Epidermal melanocyte (primary cell): ENCODE data around the gene RYR2.
"Not testable (repeated sequence)": the region's sequence is repeated elsewhere in the genome, so short reads cannot be mapped to it uniquely, and the experiment has no call there.

Experiments
- DNase-seq: peaks from one replicate; pipeline ENCODE4 v3.0.0; 2011; ENCODE audit warnings: low spot score; ENCODE audit not compliant: insufficient read length

RYR2 gene

DNA sequence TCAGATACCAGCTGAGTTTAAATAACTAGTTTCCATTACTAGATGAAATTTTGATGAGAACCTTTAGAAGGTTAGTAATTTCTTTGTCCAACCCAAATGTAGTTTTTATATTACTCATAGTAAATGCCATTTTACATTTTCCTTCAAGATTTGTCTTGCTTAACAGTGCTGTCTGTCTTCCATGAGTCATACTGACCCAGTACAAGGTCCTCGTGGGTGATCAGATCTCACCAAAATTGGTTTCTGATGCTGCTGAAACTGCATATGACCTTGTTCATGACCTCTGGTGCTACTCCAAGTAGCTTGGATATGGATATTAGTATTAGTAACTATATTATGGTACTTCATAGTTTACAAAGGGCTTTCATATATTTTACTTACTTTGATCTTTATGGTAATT lies 207.1 kb downstream of the RYR2 start:
- no peak for DNase-seq

- no peak for DNase-seq
Measured at GRCh38 chr1:237250055-237250454, 208.1 kb downstream of the RYR2 start.

GRCh38 chr1:237255071-237255470 lies 213.1 kb downstream of the RYR2 start:
- no peak for DNase-seq

DNA sequence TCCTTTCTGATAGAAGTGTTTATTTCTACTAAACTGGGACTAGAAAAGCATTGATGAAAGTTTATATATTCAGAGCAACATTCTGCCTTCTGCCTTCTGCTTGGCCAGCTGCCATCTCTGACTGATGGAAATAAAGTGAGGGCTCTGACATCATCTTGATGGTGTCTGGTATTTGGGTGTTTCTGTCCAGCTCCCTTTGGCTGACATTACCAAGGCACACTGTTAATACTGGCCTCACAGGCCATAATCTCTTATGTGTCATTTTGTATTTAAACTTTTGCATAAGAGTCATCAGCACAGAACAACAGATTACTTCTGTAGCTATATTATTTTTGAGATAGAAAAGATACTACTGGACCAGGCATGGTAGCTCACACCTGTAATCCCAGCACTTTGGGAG lies 216.9 kb downstream of the RYR2 start:
- no peak for DNase-seq

- DNase-seq, result no peak
Measured at GRCh38 chr1:237261198-237261597, 219.2 kb downstream of the RYR2 start.

- DNase-seq, result no peak
Measured at GRCh38 chr1:237267743-237268142, 225.8 kb downstream of the RYR2 start.

DNA sequence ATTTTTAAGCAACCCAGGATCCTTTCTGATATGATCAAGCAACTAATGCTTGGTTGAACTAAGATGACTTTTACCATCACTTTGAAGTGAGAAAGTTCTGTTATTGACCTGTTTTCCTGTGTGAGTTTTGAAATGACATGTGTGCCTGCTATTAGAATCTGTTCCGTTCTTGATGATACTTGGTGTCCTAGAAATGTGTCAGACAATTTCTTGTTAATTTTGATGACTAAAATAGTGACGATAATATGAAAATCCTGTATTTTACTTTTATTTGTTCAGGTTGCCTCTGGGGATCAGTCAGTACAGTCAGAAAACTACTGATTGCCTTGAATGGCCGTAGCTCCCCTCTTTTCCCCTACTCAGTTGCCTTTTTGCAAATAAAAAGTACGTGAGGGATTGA lies 228.0 kb downstream of the RYR2 start:
- no peak for DNase-seq

GRCh38 chr1:237270353-237270752 lies 228.4 kb downstream of the RYR2 start:
- no peak for DNase-seq

GRCh38 chr1:237277994-237278393 lies 236.0 kb downstream of the RYR2 start:
- not testable (repeated sequence) for DNase-seq

DNA sequence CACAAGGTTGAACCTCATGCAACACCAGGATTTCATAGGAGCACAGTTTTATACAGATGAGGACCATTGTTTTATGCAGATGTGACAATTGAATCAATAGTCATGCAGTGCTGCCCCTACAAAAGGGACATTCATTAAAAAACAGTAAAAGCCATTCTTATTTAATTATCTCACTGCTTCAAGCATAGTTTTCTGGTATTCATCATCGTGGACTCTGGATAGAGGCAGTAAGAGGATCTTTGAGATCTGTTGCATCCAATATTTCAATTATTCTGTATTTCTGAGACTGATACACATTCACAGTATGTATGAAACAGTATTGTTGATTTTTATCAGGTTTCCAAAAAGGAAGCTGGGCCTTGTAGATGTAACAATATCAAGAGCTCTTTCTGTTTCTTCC lies 237.6 kb downstream of the RYR2 start:
- no peak for DNase-seq

GRCh38 chr1:237281481-237281880 lies 239.5 kb downstream of the RYR2 start:
- DNase-seq, result no peak

GRCh38 chr1:237282208-237282783 lies 240.3 kb downstream of the RYR2 start:
- DNase-seq, result no peak

DNA sequence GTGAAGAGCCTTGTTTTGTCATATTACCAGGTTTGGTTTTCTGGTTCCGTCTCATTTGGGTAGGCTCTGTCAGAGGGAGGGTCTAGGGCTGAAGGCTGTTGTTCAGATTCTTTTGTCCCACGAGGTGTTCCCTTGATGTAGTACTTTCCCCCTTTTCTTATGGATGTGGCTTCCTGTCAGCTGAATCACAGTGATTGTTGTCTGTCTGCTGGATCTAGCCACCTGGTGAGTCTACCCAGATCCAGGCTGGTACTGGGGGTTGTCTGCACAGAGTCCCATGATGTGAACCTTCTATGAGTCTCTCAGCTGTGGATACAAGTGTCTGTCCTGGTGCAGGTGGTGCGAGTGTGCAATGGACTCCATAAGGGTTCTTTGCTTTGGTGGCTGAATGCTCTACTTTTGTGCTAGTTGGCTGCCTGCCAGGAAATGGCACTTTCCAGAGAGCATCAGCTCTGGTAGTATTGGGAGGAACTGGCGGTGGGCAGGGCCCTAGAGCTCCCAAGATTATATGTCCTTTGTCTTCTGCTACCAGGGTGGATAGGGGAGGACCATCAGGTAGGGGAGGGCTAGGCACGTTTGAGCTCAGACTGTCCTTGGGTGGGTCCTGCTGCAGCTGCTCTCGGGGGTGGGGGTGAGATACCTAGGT lies 246.0 kb downstream of the RYR2 start:
- no peak for DNase-seq

GRCh38 chr1:237293804-237294203 lies 251.8 kb downstream of the RYR2 start:
- DNase-seq, result no peak

- no peak for DNase-seq
Measured at GRCh38 chr1:237296861-237297260, 254.9 kb downstream of the RYR2 start.

DNA sequence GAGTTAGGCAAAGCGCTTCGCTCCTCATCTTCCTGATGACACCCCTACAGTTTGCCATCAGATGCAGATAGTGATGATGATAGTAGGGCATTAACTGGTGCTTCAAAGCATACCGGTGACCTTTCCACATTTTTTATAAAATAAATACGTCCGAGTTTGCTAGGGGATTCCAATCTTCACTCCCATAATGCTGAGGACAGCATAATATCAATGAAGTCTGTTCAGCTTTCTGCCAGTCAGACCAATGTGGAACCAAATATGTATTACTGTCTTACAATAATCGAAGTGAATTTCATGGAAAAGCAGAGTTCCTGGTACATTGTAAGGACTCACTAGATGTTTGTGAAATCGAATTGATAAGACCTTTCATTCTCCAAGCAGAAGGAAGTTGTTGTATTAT lies 258.7 kb downstream of the RYR2 start:
- DNase-seq, result no peak

DNA sequence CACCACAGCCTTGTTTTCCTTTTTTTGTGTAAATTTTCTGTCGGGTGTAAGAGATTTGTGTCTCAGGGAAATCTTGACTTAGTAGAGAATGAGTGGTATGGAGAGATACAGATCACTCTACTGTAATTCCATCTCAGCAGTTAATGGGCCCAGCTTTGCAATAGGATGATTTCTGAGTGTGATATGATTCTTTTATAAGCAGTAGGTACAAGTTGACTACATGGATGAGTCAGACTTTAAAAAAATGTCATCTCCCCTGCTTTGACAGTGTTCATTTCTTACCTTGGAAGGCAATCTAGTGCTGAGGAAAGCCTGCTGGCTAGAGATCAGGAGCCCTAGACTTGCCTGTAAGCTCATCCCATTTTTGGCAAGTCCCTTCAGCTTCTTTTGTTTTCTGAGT lies 261.9 kb downstream of the RYR2 start:
- DNase-seq, result no peak

- DNase-seq, result no peak
Measured at GRCh38 chr1:237306726-237307125, 264.7 kb downstream of the RYR2 start.

GRCh38 chr1:237309595-237310118 lies 267.7 kb downstream of the RYR2 start:
- DNase-seq, result no peak

DNA sequence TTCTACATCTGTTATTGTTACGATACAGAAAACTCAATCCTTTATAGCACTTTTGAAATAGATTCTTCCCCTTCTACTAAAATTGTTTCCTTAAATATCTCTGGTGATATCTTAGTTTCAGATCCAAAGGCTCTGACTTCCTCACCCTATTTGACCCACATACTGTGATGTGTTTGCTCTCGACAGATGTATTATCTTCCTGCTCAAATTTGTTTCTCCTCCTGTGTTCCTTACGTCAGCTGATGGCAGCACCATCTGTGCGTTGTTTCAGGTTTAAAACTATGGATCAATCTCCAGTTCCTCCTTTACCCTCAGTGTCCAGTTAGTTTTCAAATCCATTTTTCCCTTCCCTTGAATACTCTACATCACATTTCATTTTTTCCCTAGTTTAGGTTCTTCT lies 274.4 kb downstream of the RYR2 start:
- no peak for DNase-seq

DNA sequence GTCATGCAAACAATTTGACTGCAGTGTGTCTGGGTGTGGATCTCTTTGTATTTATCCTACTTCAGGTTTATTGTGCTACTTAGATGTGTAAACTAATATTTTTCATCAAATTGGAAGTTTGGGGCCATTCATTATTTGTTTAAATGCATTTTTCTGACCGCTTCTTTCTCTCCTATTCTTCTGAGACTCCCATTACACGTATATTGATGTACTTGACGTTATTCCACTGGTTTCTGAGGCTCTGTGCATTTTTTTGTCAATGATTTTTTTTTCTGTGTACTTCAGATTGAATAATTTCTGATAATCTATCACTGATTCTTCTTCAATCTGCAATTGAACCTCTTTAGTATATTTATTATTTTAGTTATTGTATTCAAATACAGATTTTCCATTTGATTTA lies 276.8 kb downstream of the RYR2 start:
- DNase-seq, result no peak

- no peak for DNase-seq
Measured at GRCh38 chr1:237320890-237321289, 278.9 kb downstream of the RYR2 start.

GRCh38 chr1:237324226-237324625 lies 282.2 kb downstream of the RYR2 start:
- no peak for DNase-seq
